ENCODE measurements around the gene PRRC2B.
"Not testable (repeated sequence)": the region's sequence is repeated elsewhere in the genome, so short reads cannot be mapped to it uniquely, and the experiment has no call there.

PRRC2B gene

DNA sequence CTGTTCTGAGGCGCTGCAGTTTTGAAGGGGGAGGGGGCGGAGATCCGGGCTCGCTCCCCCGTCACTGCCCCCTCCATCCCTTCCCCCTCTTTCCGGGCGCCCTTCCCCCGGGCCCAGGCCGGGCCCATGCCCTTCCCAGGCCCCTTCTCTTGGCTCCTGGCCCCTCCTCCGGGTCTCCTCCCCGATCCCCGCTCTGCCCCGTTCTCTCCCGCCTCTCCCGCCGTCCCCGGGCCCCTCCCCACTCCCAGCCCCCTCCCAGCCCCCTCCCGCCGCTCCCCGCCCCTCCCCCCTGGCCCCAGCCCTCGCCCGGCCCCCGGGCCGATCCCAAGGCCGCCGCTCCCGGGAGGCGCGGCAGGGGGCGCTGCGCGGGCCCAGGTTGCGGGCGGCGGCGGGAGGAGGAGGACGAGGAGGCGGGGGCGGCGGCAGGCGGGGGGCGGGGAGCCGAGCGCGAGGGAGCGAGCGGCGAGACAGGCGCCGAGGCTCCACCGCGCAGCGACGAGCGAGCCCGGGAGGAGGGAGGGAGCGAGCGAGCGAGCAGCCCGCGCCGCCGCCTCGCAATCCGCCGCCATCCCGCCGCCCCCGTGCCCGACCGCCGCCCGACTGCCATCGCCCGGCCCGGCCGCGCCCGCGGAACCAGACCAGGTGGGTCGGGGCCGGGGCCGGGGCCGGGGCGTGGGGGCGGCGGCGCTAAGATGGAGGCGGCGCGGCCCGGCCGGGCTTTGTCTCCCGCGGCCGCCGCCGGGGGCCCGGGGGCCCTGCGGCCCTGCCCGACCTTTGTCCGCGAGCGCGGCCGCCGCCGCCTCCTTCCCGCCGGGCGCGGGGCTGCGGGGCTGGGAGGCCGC, at the start of gene PRRC2B:
TSS of gene PRRC2B (plus strand) at position 465 of the 842 bp plus-strand sequence. CDS start 36,059 bp downstream, outside the sequence.
- DNase-seq: peak; percentile 35 to 94

DNA sequence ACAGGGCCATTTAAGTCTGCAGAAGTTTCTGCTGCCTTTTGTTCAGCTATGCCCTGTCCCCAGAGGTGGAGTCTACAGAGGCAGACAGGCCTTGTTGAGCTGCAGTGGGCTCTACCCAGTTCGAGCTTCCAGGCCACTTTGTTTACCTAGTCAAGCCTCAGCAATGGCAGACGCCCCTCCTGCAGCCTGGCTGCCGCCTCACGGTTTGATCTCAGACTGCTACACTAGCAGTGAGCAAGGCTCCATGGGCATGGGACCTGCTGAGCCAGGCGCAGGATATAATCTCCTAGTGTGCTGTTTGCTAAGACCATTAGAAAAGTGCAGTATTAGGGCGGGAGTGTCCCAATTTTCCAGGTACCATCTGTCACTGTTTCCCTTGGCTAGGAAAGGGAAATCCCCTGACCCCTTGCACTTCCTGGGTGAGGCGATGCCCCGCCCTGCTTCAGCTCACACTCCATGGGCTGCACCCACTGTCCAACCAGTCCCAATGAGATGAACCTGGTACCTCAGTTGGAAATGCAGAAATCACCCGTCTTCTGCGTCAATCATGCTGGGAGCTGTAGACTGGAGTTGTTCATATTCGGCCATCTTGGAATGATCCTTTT, 48.9 kb upstream of the PRRC2B start:
- DNase-seq: not testable (repeated sequence)

DNA sequence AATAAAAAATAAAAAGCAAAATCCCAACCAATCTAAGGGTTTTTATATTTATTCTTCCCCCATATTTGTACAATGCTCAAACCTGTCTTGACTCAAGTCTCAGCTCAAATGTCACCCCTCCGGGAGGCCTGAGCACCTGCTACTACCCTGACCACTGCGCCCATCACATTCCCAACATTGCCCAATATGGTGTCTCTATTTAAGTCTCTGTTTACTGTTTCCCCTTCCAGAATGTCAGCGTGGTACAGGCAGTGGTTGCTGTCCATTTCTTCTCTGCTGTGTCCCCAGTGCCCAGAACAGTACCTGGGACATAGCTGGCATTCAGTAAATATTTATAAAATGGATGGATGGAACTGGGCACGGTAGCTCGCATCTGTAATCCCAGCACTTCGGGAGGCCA, 47.3 kb upstream of the PRRC2B start:
- no peak for DNase-seq

DNA sequence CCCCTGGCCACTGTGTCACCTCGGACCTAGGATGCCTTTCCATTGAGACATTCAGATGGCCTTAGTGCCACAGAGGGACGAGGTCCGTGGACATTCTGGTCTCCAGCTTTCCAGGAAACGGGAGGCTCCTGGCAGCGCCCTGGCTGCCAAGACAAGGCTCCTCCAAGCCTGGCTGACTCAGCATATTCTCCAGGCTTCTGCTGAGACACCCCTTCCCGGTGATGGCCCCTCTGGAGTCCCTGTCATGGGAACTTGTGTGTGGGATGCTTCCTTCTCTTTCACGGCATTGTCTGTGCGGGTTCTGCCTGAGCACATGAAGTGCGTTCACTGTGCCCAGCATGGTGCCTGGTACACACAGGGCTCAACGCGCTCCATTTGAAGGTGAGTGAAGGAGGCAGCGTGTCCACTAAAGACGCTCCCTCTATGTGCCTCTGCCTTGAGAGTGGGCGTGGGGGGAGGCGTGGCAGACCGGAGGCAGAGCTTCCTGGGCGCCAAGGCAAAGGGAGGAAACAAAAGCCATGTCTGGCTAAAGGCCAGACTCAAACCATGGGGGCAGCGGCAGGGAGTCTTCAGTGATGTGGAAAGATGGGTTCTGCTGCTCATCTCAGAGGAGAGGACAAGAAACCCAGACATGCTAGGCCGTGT, 46.4 kb upstream of the PRRC2B start:
- DNase-seq: no peak

DNA sequence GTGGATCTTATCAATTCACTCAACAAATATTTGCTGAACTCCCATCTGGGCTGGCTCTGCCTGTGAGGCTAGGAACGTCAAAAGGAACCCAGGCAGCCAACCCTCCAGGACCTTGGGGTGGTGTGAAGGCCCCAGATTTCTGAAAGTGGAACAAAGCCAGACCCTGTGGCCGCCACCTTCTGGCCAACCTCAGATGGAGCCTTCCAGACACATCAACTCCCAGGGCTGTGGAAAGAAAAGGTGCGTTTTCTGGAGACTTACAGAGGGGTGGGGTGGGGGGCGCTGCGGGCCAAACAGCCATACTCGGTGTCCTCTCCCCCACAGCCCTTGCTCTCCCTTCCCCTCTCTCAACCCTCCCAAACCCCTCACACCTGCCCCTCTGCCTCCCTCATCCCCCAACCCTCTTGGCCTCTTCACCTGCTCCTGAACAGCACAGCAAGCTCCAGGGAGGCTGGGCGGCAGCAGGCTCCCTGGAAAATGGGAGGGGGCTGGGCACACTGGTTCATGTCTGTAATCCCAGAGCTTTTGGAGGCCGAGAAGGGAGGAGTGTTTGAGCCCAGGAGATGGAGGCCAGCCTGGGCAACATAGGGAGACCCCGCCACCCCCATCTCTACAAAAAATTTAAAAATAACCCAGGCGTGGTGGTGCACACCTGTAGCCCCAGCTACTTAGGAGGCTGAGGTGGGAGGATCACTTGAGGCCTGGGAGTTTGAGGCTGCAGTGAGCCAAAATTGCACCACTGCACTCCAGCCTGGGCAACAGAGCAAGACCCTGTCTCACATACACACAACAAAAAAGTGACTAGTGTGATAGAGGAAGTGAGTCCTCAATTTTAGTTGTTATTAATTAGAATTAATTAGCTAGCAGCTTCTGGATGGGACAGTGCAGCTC, 45.0 kb upstream of the PRRC2B start:
- no peak for DNase-seq

DNA sequence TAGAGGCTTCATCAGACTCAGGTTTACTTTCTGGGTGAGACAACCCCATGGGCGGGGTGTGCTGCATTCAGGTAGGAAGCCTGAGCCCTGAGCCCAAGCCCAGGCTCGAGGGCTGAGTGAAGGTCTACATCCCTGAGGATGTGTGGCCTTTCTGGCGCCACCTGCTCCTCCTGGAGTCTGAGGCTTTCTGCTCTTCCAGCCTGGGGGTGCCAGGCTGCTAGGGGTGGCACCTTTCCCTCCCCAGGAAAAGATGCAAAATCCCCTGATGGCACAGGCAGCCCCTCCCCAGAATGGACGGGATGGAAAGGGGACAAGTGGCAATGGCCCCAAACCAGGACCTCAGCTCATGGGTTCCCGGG, 44.4 kb upstream of the PRRC2B start:
- peak in 1 of 2 experiments; percentile 22 for DNase-seq

DNA sequence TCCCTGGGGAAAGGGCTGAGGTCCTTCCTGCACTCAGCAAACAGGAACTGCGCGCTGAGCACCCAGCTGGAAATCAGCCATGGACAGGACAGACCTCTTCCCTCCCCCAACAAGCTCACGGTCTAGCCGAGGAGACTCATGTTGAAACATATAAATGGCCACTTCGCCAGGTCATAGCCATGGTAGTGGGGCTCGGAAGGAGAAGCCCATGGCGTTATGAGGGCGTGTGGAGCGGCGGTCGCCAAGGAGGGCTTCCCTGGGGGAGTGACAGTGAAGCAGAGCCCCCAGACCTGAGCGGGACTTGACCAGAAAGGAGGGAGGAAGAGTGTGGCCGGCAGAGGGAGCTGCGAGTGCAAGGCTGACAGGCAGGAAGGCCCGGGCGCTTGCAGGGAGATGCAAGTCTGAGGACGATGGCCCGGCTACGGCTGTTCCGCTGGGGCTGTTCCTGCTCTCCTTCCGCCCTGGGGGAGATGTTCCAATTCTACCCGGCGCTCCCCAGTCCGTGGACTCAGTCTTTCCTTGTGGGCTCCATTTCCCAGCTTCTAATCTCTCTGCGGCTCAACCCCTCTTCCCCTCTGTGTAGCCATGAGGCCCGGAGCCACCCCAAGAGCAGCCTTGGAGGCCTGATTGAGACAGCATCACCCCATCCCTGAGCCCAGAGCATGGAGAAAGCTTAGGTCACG, 43.9 kb upstream of the PRRC2B start:
- peak; percentile 36 to 89 for DNase-seq

DNA sequence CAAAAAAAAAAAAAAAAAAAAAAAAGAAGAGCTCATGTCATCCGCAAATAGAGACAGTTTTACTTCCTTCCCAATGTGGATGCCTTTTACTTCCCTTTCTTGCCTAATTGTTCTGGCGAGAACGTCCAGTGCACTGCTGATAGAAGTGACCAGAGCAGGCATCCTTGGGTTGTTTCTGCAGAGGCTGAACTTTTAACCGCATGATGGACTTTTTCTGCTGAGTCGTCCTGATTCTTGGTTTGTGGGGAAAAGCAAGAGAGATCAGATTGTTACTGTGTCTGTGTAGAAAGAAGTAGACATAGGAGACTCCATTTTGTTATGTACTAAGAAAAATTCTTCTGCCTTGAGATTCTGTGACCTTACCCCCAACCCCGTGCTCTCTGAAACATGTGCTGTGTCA, 37.4 kb upstream of the PRRC2B start:
- DNase-seq: not testable (repeated sequence)

DNA sequence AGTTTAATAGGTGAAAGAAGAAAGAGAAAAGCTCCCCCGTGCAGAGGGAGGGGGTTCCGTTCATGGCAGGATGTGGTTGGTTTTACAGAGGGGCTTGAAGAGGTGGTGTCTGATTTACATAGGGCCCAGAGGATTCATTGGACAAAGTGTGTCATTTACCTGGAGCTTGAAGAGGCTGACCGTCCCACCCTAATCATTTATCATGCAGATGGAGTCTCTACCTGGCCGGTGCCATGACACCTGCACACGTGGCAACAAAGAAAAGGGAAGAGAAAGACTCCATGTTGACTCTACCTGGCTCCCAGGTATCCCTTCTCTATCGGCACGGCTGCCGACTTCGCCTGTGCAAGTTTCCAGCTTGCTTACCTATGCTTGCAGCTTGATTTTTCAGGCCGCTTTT, 35.3 kb upstream of the PRRC2B start:
- DNase-seq: no peak

DNA sequence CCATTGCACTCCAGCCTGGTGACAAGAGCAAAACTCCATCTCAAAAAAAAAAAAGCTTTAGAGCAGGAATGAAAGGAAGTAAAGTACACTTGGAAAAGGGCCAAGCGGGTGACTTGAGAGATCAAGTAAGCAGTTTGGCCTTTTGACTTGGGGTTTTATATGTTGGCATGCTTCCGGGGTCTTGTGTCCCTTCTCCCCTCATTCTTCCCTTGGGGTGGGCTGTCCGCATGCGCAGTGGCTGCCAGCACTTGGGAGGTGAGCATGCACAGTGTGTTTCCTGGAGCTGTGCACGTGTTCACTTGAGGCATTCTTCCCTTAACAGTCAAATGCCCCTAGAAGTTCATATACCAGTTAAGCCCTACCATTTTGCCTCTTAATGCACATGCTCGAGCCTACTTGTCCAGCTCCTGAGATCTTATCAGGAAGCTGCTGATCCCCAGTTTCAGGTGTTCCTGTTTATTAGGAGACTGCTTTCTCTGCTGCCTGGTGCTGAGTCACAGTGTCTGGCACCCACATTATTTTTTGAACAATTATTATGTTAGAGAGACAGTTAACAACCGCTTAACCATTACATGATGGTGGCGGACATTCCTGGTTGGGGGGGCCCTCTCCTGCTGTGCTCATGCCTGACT, 32.6 kb upstream of the PRRC2B start:
- DNase-seq: no peak

DNA sequence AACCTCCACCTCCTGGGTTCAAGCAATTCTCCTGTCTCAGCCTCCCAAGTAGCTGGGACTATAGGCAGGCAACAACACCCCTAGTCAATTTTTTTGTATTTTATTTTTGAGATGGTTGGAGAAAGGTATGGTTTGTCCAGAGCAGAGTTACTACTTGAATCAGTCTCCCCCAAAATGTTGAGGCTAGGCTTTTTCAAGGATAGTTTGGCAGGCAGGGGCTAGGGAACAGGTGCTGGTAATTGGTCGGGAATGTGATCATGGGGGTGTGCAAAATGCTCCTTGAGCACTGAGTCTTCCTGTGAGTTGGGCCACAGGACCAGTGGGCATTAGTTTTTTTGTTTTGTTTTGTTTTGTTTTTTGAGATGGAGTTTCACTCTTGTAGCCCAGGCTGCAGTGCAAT, 28.3 kb upstream of the PRRC2B start:
- DNase-seq: no peak

DNA sequence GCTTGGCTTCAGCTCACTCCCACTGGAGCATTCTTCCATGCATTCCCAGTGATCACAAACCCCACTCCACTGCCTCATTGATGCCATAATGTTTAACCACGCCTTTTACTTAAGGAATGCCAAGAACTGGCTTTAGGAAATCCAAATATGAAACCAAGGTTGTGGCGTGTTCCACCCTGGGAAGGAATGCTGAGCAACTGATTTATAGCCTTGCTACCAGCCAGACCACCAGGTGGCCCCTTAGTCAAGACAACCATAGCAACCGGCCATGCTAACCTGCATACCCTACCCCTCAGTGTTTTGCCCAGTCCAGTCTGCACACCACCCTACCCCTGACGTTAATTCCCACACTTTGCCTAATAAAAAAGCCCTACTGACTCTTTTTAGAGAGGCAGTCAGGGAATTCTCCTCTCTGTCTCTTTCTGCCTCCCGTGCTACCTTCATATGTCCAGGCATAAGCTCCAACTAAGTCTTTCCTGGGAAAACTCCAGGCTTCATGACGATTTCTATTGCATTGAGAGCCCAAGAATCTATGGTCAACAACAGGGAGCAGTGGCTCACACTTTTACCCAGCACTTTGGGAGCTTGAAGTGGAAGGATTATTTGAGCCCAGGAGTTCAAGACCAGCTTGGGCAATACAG, 27.0 kb upstream of the PRRC2B start:
- peak in 1 of 2 experiments; percentile 5 for DNase-seq

DNA sequence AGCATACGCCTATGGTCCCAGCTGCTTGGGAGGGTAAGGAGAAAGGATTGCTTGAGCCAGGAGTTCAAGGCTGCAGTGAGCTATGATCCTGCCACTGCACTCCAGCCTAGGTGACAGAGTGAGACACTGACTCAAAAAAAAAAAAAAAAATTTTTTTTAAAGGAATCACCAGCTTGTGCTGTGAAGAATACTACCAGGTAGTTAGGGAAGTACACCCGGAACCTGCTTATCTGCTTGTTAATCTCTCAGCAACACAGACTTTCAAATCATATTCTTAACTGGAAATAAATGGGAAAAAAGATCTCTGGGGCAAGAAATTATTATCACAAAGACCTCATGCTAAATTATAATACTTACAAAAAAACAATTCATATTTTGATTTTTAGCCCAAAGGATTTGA, 26.4 kb upstream of the PRRC2B start:
- DNase-seq: no peak

DNA sequence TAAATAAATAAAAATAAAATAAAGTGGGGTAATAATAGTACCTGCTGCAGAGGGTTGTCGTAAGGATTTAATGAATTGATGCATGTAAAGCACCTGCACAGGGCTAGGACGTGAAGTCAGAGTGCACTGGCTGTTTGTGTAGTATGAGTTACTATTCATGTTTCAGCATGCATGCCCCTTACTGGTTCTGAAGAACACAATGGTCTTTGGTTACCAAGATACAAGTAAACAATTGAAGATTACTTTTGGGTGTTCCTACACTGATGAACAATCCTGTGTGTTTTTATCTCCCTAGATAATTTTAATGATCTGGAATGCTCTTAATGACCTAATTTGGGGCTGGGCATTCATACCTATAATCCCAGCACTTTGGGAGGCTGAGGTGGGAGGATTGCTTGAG, 23.2 kb upstream of the PRRC2B start:
- DNase-seq: no peak

DNA sequence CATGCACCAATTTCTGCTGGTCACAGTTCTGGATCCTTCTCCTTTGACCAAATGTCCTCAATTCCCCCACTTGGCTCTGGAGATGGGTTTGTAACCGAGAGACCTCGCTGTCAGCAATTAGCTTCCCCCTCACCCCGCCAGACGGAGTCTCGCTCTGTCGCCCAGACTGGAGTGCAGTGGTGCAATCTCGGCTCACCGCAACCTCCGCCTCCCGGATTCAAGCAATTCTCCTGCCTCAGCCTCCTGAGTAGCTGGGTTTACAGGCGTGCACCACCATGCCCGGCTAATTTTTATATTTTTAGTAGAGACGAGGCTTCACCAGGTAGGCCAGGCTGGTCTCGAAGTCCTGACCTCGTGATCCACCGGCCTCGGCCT, 21.3 kb upstream of the PRRC2B start:
- DNase-seq: not testable (repeated sequence)

DNA sequence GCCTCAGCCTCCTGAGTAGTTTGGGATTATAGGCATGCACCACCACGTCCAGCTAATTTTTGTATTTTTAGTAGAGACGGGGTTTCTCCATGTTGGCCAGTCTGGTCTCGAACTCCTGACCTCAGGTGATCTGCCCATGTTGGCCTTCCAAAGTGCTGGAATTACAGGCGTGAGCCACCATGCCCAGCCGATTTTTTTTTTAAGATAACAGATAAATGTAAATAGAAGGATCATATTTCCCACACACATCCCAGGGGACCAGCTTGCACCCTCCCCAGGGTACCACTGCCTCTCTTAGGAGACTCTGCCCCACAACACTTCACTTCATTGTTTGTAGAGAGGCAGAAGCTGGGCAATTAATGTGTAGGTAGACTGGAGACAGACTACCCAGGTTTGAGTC, 19.2 kb upstream of the PRRC2B start:
- peak; percentile 69 to 80 for DNase-seq

DNA sequence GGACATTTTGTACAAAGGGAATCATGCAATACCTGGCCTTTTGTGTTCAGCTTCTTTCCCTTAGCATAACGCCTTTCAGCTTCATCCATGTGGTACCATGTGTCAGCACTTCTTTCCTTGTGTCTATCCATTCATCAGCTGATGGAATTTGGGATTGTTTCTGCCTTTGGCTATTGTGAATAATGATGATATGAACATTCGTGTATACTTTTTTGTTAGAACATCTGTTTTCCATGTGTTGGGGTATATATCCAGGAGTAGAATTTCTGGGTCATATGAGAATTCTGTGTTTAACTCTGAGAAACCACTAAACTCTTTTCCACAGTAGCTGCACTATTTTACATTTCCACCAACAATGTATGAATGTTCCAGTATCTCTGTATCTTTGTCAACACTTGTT, 14.8 kb upstream of the PRRC2B start:
- no peak for DNase-seq

DNA sequence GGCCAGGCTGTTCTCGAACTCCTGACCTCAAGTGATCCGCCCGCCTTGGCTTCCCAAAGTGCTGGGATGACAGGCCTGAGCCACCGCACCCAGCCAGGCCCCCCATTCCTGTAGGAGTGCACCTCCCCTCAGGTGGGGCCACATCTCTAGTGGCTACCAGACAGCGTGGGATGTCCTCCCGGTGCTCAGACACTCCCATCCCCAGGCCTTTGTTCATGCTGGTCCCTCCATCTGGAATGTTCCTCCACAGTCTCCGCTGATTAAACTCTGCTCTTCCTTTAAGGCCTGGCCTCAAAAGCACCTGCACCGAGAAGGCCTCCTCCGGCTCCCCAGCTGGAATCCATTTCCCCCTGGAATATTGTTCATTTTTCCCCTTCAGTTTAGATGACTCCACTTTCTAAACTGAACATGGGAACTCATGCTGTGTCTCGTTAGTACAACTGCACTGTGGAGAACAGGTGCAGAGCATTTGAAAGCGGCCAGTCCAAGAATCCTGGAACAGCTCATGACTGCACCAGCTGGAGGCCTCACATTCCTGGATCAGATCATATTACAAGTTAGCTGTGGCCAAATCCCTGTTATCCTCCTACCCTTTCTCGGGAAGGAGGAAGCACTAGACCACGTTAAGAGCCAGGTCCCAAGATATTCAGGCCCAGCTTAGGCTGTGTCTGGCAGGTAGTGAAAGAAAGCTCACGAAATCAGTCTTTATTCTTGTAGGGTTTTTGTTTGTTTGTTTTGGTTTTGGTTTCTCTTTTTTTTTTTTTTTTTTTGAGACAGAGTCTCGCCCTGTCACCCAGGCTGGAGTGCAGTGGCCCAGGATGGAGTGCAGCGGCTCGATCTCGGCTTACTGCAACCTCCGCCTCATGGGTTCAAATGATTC, 10.8 kb upstream of the PRRC2B start:
- peak; percentile 27 to 83 for DNase-seq

DNA sequence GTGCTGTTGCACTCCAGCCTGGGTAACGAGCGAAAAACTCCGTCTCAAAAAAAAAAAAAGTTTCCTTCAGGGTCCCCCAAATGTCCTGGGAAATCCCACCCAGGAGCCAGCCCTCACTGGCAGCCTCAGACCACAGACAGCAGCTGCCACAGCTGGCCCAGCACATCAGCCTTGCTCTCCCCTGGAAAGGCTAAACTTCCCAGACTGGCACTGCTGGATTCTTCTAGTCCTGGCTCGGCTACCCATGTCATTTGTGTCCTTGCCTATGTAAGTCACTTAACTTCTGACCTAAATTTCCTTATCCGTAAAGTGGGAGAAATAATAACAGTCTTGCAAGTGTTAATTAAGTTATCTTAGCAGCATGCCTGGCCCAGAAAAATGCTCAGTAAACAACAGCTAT, 8.6 kb upstream of the PRRC2B start:
- DNase-seq: no peak

DNA sequence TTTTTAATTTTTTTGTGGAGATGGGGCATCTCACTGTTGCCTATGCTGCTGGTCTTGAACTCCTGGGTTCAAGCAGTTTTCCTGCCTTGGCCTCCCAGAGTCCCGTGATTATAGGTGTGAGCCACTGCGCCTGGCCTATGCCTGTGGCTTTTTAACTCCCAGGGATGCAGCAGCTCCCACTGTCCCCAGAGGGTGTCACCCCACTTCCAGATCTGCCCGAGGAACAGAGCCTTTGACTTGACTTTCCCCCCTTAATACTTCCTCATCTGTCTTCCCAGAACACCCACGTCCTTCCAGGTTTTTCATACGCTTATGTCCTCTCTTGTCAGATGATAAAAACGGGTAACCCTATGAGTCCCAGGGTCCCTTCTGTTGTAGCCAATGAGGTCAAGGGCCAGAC, 7.6 kb upstream of the PRRC2B start:
- DNase-seq: no peak
